Measurements from ENCODE around the gene TNRC6C.

The TNRC6C gene

DNA sequence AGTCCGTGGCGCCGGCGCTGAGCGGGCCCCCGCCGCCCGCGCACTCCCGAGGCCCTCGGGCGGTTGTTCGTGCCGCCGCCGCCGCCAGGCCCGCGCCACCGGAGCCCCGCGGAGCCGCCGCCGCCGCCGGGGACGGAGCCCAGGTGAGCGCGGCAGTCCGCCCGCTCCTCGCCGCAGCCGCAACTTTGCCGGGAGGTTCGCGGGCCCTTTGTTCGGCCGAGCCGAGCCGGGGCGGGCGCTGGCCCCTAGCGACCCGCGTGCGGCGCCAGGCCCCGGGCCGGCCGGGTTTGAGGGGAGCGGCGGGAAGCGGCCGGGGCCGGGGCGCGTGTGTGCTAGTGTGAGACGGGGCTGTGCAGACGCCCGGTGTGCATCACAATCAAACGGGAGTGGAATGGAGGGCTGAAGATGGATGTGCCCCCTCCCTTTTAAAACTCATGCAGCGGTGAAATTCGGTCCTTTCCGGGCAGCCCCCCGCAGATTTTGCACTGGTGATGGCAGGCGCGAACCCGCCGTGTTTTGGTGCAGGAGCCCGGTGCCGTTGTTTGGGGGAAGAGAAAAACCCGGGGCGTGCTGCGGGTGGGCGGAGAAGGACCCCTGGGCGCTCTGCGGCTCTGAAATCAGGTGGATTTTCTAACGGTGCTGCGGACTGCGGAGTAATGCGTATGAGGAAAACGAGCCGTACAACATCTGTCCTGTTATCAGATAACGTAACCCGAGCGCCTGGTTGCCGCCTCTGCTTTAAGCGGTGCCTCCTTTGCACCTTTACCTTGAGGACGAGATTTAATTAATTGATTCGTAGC is 823 bp downstream of the TNRC6C start:
- Histone ChIP-seq H3K79me2 (ENCODE audit: insufficient read depth, low read depth) (peaks cover 51% of the 10 kb centered on the region), H3K4me3 (IDR thresholded peaks at IDR 0.05; ENCODE audit: insufficient read depth, low read depth, low read length) (no peak overlapping the region), H4K20me1 (ENCODE audit: insufficient read depth) (peaks cover 14% of the 10 kb centered on the region), H2AFZ (ENCODE audit: low read depth) (0 out of 2 replicates have a peak overlapping the region, but pooled peaks have one; percentile 25), H3K27ac (no peak overlapping the region; the same call in 1 of the 2 replicates), H3K27me3 (ENCODE audit: insufficient read depth, low read depth) (no peaks in the 10 kb centered on the region), H3K36me3 (ENCODE audit: insufficient read depth) (no peaks in the 10 kb centered on the region), H3K4me1 (ENCODE audit: low read depth, poor library complexity, severe bottlenecking) (peaks cover 57% of the 10 kb centered on the region), H3K9ac (peak overlapping the region; percentile 59; the same call in 1 of the 2 replicates), H3K4me2 (peak overlapping the region; percentile 79)
- TF ChIP-seq, protein P1, sequence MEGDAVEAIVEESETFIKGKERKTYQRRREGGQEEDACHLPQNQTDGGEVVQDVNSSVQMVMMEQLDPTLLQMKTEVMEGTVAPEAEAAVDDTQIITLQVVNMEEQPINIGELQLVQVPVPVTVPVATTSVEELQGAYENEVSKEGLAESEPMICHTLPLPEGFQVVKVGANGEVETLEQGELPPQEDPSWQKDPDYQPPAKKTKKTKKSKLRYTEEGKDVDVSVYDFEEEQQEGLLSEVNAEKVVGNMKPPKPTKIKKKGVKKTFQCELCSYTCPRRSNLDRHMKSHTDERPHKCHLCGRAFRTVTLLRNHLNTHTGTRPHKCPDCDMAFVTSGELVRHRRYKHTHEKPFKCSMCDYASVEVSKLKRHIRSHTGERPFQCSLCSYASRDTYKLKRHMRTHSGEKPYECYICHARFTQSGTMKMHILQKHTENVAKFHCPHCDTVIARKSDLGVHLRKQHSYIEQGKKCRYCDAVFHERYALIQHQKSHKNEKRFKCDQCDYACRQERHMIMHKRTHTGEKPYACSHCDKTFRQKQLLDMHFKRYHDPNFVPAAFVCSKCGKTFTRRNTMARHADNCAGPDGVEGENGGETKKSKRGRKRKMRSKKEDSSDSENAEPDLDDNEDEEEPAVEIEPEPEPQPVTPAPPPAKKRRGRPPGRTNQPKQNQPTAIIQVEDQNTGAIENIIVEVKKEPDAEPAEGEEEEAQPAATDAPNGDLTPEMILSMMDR (conservative IDR thresholded peaks at IDR 0.05; ENCODE audit: low read depth, low read length): no peak

DNA sequence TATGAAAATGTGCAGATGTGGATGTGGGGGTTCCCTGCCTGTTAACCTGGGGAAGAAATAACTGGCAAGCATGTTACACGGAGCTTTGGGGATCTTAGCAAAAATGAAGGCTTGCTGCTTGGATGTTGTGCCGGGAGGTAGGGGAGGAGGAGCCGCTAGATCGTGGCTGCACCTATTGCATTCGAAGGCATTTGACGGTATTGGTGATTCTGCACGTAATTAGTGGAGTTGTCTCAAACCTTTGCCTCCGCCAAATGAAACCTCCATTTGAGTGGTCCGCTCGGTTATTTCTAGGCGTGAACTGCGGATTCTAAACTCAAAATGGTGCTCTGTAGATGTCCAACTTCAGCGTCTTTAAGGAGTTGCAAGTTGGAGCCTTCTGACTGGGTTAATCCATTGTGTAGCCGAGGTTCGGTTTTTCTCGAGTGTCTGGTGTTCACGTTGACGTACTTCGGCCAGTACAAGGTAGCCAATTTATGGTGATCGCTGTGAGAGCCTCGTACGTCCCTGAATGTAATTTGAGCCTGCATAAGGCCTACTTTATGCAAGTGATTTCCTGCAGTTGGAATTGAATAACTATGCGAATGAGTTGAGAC is 1.5 kb downstream of the TNRC6C start:
- Histone ChIP-seq H3K79me2 (ENCODE audit: insufficient read depth, low read depth) (peaks cover 58% of the 10 kb centered on the region), H3K4me2 (peak overlapping the region; percentile 79), H3K36me3 (ENCODE audit: insufficient read depth) (no peaks in the 10 kb centered on the region), H3K9ac (peak overlapping the region; percentile 59; the same call in 1 of the 2 replicates), H3K27ac (no peak overlapping the region; the same call in 1 of the 2 replicates), H3K27me3 (ENCODE audit: insufficient read depth, low read depth) (no peaks in the 10 kb centered on the region), H3K4me1 (ENCODE audit: low read depth, poor library complexity, severe bottlenecking) (peaks cover 64% of the 10 kb centered on the region), H4K20me1 (ENCODE audit: insufficient read depth) (peaks cover 21% of the 10 kb centered on the region), H2AFZ (ENCODE audit: low read depth) (no peak overlapping the region), H3K4me3 (IDR thresholded peaks at IDR 0.05; ENCODE audit: insufficient read depth, low read depth, low read length) (no peak overlapping the region)
- TF ChIP-seq, protein P1 (conservative IDR thresholded peaks at IDR 0.05; ENCODE audit: low read depth, low read length): no peak

DNA sequence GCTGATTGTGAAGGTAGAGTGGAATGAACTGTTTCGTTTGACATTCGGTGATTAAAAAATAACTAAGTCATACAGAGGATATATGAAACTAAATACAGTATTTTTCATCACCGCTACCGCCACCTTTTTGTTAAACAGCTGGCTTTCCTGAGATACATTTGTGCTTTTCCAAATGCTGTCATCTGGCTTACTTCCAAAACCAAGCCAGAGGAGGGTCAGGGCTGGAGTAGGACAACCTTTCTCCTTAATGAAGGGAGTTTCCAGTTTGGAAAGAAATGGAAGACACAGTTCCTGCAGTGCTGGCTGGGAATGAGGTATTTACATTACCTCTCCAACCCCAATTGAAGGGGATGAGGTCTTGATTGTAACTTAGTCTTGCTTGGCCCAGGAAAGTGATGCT is 3.2 kb downstream of the TNRC6C start:
- Histone ChIP-seq H3K9ac (no peak overlapping the region), H3K27ac (no peak overlapping the region), H3K36me3 (ENCODE audit: insufficient read depth) (no peaks in the 10 kb centered on the region), H4K20me1 (ENCODE audit: insufficient read depth) (peaks cover 30% of the 10 kb centered on the region), H3K79me2 (ENCODE audit: insufficient read depth, low read depth) (peaks cover 75% of the 10 kb centered on the region), H3K4me2 (peak overlapping the region; percentile 9; the same call in 1 of the 2 replicates), H3K27me3 (ENCODE audit: insufficient read depth, low read depth) (no peaks in the 10 kb centered on the region), H3K4me1 (ENCODE audit: low read depth, poor library complexity, severe bottlenecking) (peaks cover 65% of the 10 kb centered on the region), H3K4me3 (IDR thresholded peaks at IDR 0.05; ENCODE audit: insufficient read depth, low read depth, low read length) (no peak overlapping the region), H2AFZ (ENCODE audit: low read depth) (no peak overlapping the region)
- TF ChIP-seq, protein P1 (conservative IDR thresholded peaks at IDR 0.05; ENCODE audit: low read depth, low read length): no peak

DNA sequence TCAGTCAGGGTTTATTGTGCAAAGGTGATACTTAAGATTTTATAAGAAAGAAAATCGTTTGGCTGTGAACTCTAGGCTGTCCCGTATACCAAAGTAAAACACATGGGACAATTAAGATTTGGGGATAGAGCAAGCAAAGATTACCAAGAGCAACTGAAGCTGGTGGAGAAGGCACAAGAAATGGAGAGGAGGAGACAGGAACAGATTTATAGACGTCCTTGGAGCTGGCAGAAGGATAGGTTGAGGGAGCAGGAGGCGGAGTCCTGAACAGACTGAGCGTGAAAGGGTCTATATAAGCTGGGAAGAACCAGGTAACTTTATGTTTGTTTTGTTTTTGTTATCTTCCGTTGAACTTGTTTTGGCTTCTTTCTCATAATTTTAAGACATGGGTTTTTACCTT is 3.8 kb downstream of the TNRC6C start:
- TF ChIP-seq, protein P1 (conservative IDR thresholded peaks at IDR 0.05; ENCODE audit: low read depth, low read length): no peak
- Histone ChIP-seq H3K27me3 (ENCODE audit: insufficient read depth, low read depth) (no peaks in the 10 kb centered on the region), H3K4me1 (ENCODE audit: low read depth, poor library complexity, severe bottlenecking) (peaks cover 60% of the 10 kb centered on the region), H3K9ac (no peak overlapping the region), H2AFZ (ENCODE audit: low read depth) (no peak overlapping the region), H4K20me1 (ENCODE audit: insufficient read depth) (peaks cover 30% of the 10 kb centered on the region), H3K27ac (no peak overlapping the region), H3K4me2 (peak overlapping the region; percentile 60), H3K79me2 (ENCODE audit: insufficient read depth, low read depth) (peaks cover 81% of the 10 kb centered on the region), H3K36me3 (ENCODE audit: insufficient read depth) (no peaks in the 10 kb centered on the region), H3K4me3 (IDR thresholded peaks at IDR 0.05; ENCODE audit: insufficient read depth, low read depth, low read length) (no peak overlapping the region)

All from KMS-11 (cell line).